Raji (cell line): ENCODE results near the gene SLX9.

ENCODE experiments used
- POLR2A ChIP-seq: IDR thresholded peaks from 2 replicates; pipeline ENCODE4 v1.6.1; 2011; ENCODE audit warnings: low read depth, low read length, control low read depth; ENCODE audit not compliant: insufficient read depth

SLX9 gene

GRCh38 chr21:44907966-44908895, 31.6 kb upstream of the SLX9 start:
- no peak for TF ChIP-seq POLR2A

- no peak for TF ChIP-seq POLR2A
Observed at GRCh38 chr21:44908908-44909307, 30.9 kb upstream of the SLX9 start.

- TF ChIP-seq POLR2A, result no peak
Observed at GRCh38 chr21:44909719-44910118, 30.1 kb upstream of the SLX9 start.

- TF ChIP-seq POLR2A, result no peak
Observed at GRCh38 chr21:44910229-44911067, 29.4 kb upstream of the SLX9 start.

- TF ChIP-seq POLR2A, result no peak
Observed at GRCh38 chr21:44911068-44911383, 28.8 kb upstream of the SLX9 start.

- TF ChIP-seq POLR2A, result no peak
Observed at GRCh38 chr21:44911384-44912157, 28.3 kb upstream of the SLX9 start.

GRCh38 chr21:44912158-44912473, 27.7 kb upstream of the SLX9 start:
- no peak for TF ChIP-seq POLR2A

- no peak for TF ChIP-seq POLR2A
Observed at GRCh38 chr21:44913425-44914175, 26.2 kb upstream of the SLX9 start.

- no peak for TF ChIP-seq POLR2A
Observed at GRCh38 chr21:44914176-44914874, 25.5 kb upstream of the SLX9 start.

- no peak for TF ChIP-seq POLR2A
Observed at GRCh38 chr21:44916965-44917364, 22.9 kb upstream of the SLX9 start.

GRCh38 chr21:44917446-44918106, 22.3 kb upstream of the SLX9 start:
- no peak for TF ChIP-seq POLR2A

- TF ChIP-seq POLR2A, result no peak
Observed at GRCh38 chr21:44918107-44918470, 21.7 kb upstream of the SLX9 start.

GRCh38 chr21:44918581-44919033, 21.2 kb upstream of the SLX9 start:
- no peak for TF ChIP-seq POLR2A

GRCh38 chr21:44919111-44919912, 20.5 kb upstream of the SLX9 start:
- no peak for TF ChIP-seq POLR2A
